GM12892 (cell line): Measurements from ENCODE around the gene CTBP2.

ENCODE experiments used
- DNase-seq: peaks from one replicate; pipeline ENCODE4 v3.0.0; 2011; ENCODE audit not compliant: insufficient read length
- FAIRE-seq: peaks from 2 replicates; lab custom pipeline; 2011; peaks lifted over from hg19 to GRCh38; lab: Jason Lieb, UNC
- POLR2A ChIP-seq: IDR thresholded peaks from 2 replicates; pipeline ENCODE4 v1.6.1; 2011; ENCODE audit warnings: low read depth, low read length, control low read depth
- POLR2AphosphoS5 ChIP-seq: IDR thresholded peaks from 2 replicates; pipeline ENCODE4 v1.6.1; 2011; ENCODE audit warnings: low read depth, low read length, control low read depth
- TAF1 ChIP-seq: IDR thresholded peaks from 2 replicates; pipeline ENCODE4 v1.6.1; 2011; ENCODE audit warnings: low read depth, mild to moderate bottlenecking, control low read depth, low read length, borderline replicate concordance

Gene CTBP2

GRCh38 chr10:125134916-125135770 is 25.2 kb downstream of the CTBP2 start:
- no peak for FAIRE-seq
- TF ChIP-seq POLR2AphosphoS5 (no peak), TAF1 (no peak), POLR2A (no peak)
- no peak for DNase-seq

GRCh38 chr10:125134483-125134848 is 25.9 kb downstream of the CTBP2 start:
- TF ChIP-seq TAF1 (no peak), POLR2A (no peak), POLR2AphosphoS5 (no peak)
- FAIRE-seq, result no peak
- DNase-seq, result no peak

- FAIRE-seq (no peak), DNase-seq (no peak)
- no peak for TF ChIP-seq POLR2A
- no peak for TF ChIP-seq TAF1
- no peak for TF ChIP-seq POLR2AphosphoS5
Observed at GRCh38 chr10:125133696-125134482, 26.5 kb downstream of the CTBP2 start.

GRCh38 chr10:125132344-125132743 is 28.0 kb downstream of the CTBP2 start:
- TF ChIP-seq TAF1 (no peak), POLR2AphosphoS5 (no peak), POLR2A (no peak)
- no peak for DNase-seq
- FAIRE-seq, result no peak

- no peak for FAIRE-seq
Observed at GRCh38 chr10:125130916-125131315, 29.4 kb downstream of the CTBP2 start.

GRCh38 chr10:125130260-125130659 is 30.1 kb downstream of the CTBP2 start:
- no peak for TF ChIP-seq POLR2A
- no peak for TF ChIP-seq POLR2AphosphoS5
- no peak for TF ChIP-seq TAF1
- DNase-seq (no peak), FAIRE-seq (no peak)

More at GRCh38 chr10:125130916-125131315, 29.4 kb downstream of the CTBP2 start:
- no peak for DNase-seq
- TF ChIP-seq TAF1 (no peak), POLR2AphosphoS5 (no peak), POLR2A (no peak)

GRCh38 chr10:125129076-125129458 is 31.3 kb downstream of the CTBP2 start:
- FAIRE-seq, result no peak
- TF ChIP-seq TAF1, result no peak
- TF ChIP-seq POLR2AphosphoS5, result no peak
- no peak for TF ChIP-seq POLR2A
- no peak for DNase-seq

- no peak for FAIRE-seq
- DNase-seq, result no peak
- no peak for TF ChIP-seq POLR2A
- no peak for TF ChIP-seq POLR2AphosphoS5
- TF ChIP-seq TAF1, result no peak
Observed at GRCh38 chr10:125128397-125129075, 31.8 kb downstream of the CTBP2 start.

- DNase-seq (no peak), FAIRE-seq (no peak)
- TF ChIP-seq TAF1, result no peak
- no peak for TF ChIP-seq POLR2A
- no peak for TF ChIP-seq POLR2AphosphoS5
Observed at GRCh38 chr10:125127986-125128385, 32.4 kb downstream of the CTBP2 start.

- FAIRE-seq (no peak), DNase-seq (no peak)
- no peak for TF ChIP-seq TAF1
- no peak for TF ChIP-seq POLR2AphosphoS5
- no peak for TF ChIP-seq POLR2A
Observed at GRCh38 chr10:125127110-125127509, 33.3 kb downstream of the CTBP2 start.

GRCh38 chr10:125125951-125126735 is 34.2 kb downstream of the CTBP2 start:
- no peak for DNase-seq
- no peak for TF ChIP-seq TAF1
- no peak for TF ChIP-seq POLR2A
- no peak for TF ChIP-seq POLR2AphosphoS5
- no peak for FAIRE-seq
